SKM-1 (cell line): ENCODE data around the gene OGG1.

Experiments used
- DNase-seq: peaks from one replicate; lab custom pipeline; 2025; ENCODE audit not compliant: unreplicated experiment; lab: John Stamatoyannopoulos, UW

Gene OGG1

GRCh38 chr3:9783954-9784353 lies 34.2 kb downstream of the OGG1 start:
- no peak for DNase-seq

- DNase-seq, result no peak
These were observed 35.2 kb downstream of the OGG1 start for GRCh38 chr3:9784965-9785364.

GRCh38 chr3:9785602-9786001 lies 35.9 kb downstream of the OGG1 start:
- no peak for DNase-seq

- no peak for DNase-seq
These were observed 36.5 kb downstream of the OGG1 start for GRCh38 chr3:9786209-9786739.

DNA sequence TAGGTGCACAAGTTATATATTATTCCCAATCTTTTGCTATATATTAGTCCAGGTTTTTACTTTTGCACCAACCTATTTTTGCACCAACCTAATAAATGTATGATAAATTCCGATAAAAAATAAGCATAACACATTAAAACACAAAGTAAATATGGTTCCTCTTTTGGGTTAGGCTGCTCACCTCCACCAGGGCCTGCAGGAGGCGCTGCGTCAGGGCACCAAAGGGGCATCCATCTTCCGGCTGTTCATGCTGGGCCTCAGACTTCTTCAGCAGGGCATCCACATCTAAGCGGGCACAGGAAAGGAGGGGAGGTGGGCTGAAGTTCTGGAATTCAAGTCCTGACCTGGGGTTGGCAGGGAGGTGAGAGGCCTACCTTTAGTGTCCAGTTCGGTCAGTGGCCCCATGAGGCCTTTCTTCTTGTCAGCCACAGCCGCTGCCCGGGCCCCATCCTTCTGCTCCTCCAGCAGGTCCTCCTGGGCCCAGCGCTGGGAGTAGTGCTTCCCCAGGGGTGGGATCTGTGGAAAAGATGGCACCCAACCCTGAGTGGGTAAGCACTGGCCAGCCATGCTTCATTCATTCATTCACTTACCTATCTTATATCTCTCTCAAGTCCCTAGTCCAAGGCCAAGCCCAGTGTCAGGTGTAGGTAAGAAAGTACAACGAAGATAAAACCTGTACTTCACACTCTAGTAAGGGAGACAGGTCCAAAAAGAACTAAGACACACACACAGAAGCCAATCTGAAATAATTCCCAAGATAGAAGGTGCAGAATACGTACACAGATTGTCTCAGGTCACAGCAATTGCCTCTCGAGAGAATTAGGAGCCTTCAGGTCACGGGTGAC lies 37.3 kb downstream of the OGG1 start:
- DNase-seq, result no peak

DNA sequence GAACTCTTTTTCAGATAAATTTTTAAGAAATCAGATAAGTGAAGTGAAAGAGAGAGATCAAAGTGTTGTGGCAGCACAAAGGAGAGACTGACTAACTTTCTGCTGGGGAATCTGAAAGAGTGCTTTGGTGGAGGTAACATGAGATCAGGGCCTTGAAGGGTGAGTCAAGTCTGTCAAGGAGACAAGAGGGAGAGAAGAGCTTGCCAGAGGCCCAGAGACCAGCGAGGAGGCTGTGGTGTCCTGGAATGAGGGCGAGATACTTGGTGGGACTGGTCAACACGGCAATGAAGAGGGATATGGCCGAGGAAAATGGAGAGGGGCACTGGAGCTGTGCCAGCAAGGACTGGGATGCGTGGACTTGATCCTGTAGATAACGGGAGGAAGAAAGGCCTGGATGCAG lies 38.0 kb downstream of the OGG1 start:
- no peak for DNase-seq

DNA sequence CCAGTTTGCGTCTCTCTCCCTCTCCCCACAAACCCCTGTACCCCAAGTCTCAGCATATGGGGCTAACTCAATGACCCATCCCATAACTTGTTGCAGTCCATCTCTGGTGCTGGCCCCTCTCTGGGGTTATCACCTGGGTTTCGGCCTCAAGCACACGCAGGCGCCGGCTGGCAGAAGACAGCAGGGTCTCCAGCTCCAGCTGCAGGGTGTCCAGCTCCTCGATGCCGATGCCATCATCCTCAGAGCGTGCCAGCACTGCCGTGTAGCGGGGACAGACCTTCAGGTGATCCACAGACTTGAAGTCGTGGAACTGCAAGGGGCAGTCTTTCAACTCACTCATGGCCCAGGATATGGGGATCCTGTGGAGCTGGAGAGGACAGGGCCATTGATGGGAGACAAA lies 41.4 kb downstream of the OGG1 start:
- DNase-seq, result no peak

- peak; percentile 75 for DNase-seq
These were observed 42.1 kb downstream of the OGG1 start for GRCh38 chr3:9791790-9792404.

- DNase-seq, result peak; percentile 95
These were observed 42.8 kb downstream of the OGG1 start, which contains the start of the genes ARPC4 and TADA3 for GRCh38 chr3:9792405-9793160. Gene ARPC4 (plus strand): TSS chr3:9793082. CDS start chr3:9793122, 40 bp downstream. Gene TADA3 (minus strand): TSS chr3:9792473. CDS start chr3:9791466, 1,007 bp downstream.

DNA sequence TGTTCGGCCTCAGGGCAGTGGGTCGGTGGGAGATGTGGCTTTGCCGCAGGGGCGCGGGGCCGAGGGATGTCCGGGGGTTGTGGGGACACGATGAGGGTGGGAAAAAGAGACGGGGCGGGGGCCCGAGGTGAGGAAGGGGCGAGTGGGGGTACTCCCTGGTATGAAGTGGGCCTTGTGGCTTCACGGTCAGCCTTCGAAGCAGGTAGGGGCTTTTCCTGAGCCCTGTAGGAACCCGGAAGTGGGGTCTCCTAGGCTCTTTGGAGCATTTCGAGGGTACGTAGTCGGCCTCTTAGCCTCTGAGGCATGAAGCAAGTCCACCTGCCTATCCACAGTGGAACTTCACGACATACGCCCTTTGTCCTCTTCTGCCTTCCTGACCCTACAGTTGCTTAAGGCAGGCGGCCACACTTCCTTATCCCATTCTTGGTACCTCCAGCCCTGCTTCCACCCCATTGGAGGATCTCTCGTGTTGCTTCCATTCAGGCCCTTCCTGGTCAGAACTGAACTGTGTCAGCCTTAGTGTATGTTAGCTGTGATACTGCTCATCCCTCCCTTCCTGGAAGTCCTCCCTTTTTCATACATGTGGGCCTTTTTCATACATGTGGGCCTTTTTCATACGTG lies 43.5 kb downstream of the OGG1 start:
- peak; percentile 38 for DNase-seq

DNA sequence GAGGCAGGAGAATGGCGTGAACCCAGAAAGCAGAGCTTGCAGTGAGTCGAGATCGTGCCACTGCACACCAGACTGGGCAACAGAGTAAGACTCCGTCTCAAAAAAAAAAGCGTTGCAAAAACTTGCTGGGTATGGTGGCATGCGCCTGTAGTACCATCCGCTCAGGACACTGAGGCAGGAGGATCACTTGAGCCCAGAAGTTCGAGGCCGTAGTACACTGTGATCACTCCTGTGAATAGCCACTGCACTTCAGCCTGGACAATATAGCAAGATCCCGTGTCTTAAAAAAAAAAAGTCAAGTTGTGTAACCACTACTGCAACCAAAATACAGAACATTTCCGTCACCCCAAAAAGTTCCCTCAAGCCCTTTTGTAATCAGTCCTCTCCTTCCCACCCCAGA lies 44.6 kb downstream of the OGG1 start:
- DNase-seq, result no peak

- DNase-seq, result no peak
These were observed 45.5 kb downstream of the OGG1 start for GRCh38 chr3:9795207-9795606.

- no peak for DNase-seq
These were observed 47.6 kb downstream of the OGG1 start for GRCh38 chr3:9797196-9797945.

DNA sequence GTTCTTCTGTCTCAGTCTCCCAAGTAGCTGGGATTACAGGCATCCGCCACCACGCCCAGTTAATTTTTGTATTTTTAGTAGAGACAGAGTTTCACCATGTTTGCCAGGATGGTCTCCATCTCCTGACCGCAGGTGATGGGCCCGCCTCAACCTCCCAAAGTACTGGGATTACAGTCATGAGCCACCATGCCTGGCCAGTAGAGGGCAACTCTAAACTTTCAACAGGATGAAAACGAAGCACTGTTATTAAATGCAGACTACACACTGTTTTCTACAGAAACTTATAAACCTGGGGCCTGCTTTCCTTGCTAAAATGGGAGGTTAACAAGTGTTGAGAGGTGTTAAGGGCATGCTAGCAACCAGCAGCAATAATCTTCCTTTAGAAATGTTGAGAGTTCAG lies 50.8 kb downstream of the OGG1 start:
- DNase-seq, result no peak

DNA sequence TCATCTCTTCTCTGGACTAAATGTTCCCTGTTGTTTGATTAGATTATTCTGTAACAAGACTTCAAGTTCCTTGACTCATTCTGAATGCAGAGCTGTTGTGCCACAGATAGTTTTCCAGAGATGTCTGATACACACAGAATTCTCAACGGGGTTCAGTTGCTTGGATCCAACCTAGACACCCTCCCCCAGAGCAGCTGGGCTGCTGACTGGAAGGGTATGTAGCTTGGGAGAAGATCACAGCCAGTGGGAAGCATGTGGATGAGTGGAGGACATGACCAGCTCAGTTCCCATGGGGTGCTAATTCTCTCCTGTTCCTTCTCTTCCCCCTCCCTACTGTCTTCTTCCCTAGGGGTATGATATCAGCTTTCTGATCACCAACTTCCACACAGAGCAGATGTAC lies 53.7 kb downstream of the OGG1 start:
- no peak for DNase-seq

- DNase-seq, result no peak
These were observed 55.2 kb downstream of the OGG1 start for GRCh38 chr3:9804996-9805395.

- DNase-seq, result no peak
These were observed 56.4 kb downstream of the OGG1 start for GRCh38 chr3:9806137-9806536.
